Kidney (tissue), 14 donors: ENCODE measurements around the gene UNC93B1. TPM values are rescaled to one million over a fixed set of nuclear protein-coding genes. Genes with fewer than 3 reads are reported as not detected.
"Not testable (repeated sequence)": the region's sequence is repeated elsewhere in the genome, so short reads cannot be mapped to it uniquely, and the experiment has no call there.

ENCODE experiments used
- DNase-seq, 5 donors: peaks; one replicate each; pipeline ENCODE4 v3.0.0-alpha.2; 2013 to 2020
- FAIRE-seq: peaks from 2 replicates; lab custom pipeline; 2012; peaks lifted over from hg19 to GRCh38; lab: Jason Lieb, UNC
- H3K27ac ChIP-seq, 2 donors: one replicate each; pipeline ENCODE4 v1.7.0; 2013; ENCODE audit warnings: low read depth in 2 of 2, low read length in 2 of 2, inconsistent platforms in 1 of 2
- H3K27me3 ChIP-seq: one replicate; pipeline ENCODE4 v1.7.1; 2013; ENCODE audit warnings: low read length, inconsistent platforms; ENCODE audit not compliant: control insufficient read depth, insufficient read depth
- H3K36me3 ChIP-seq, 3 donors: one replicate each; pipeline versions ENCODE4 v1.7.0 to v1.7.1; 2013; ENCODE audit warnings: low read length in 3 of 3, control low read depth in 1 of 3, inconsistent platforms in 1 of 3; ENCODE audit not compliant: insufficient read depth in 3 of 3, control insufficient read depth in 2 of 3
- H3K4me1 ChIP-seq, 3 donors: one replicate each; pipeline versions ENCODE4 v1.7.0 to v1.7.1; 2013; ENCODE audit warnings: low read length in 3 of 3, inconsistent platforms in 1 of 3, low read depth in 1 of 3; ENCODE audit not compliant: control insufficient read depth in 2 of 3, insufficient read depth in 2 of 3
- H3K4me3 ChIP-seq, 3 donors: one replicate each; pipeline versions ENCODE4 v1.7.0 to v1.8.1; 2013; ENCODE audit warnings: low read length in 3 of 3, control low read depth in 1 of 3, inconsistent platforms in 1 of 3
- H3K9ac ChIP-seq, 3 donors: one replicate each; pipeline versions ENCODE4 v1.7.0 to v1.7.1; 2013; ENCODE audit warnings: low read length in 3 of 3, control low read depth in 1 of 3, inconsistent platforms in 1 of 3
- H3K9me3 ChIP-seq, 3 donors: one replicate each; pipeline versions ENCODE4 v1.7.0 to v1.7.1; 2013; ENCODE audit warnings: low read length in 3 of 3, control low read depth in 1 of 3, inconsistent platforms in 1 of 3; ENCODE audit not compliant: control insufficient read depth in 2 of 3, insufficient read depth in 1 of 3
- CTCF ChIP-seq: IDR thresholded peaks from 3 replicates; pipeline ENCODE4 v1.5.1; 2012; ENCODE audit warnings: mild to moderate bottlenecking, moderate library complexity, borderline replicate concordance; ENCODE audit not compliant: insufficient read depth; ENCODE audit errors: extremely low read depth
- intact Hi-C: fragments of 100-400 bp; cut with DNase I; formaldehyde crosslinking; loops from one replicate; pipeline ENCODE4 v1.11.1; 2022
- polyA plus RNA-seq: library from polyadenylated mRNA; stranded (reverse); fragments of 350-450 nt; fragmentation: Illumina TruSeq; extraction: RNeasy Lipid Tissue Mini Kit (QIAGEN cat#74804); gene quantifications from one replicate; pipeline ENCODE4 v1.2.3, GENCODE V29; 2014; ENCODE audit warnings: low read depth, low replicate concordance; ENCODE audit not compliant: insufficient read depth
- total RNA-seq: library from RNA; stranded (reverse); fragmentation: NEBNext Ultra II Directional; extraction: Animal tissue kit (Norgen Biotek cat#: 25700); gene quantifications from one replicate; pipeline ENCODE4 v1.2.1, GENCODE V29; 2021
- donor health status: control.
- donor health status: control.
- donor health status: control.
- donor health status: control.
- donor health status: control.
- donor health status: DM: yes; HTN: yes; CAD: no.
- donor health status: Normal renal cell carcinoma (clear cell type).

The UNC93B1 gene
- total and polyA plus RNA-seq, 2 donors from 2014 or later = 21.3 to 67.9 TPM

GRCh38 chr11:67997475-67997921 is 6.4 kb downstream of the UNC93B1 start:
- FAIRE-seq = no peak
- TF ChIP-seq CTCF = no peak

GRCh38 chr11:67996622-67997474 is 7.0 kb downstream of the UNC93B1 start:
- Histone ChIP-seq H3K27me3 (no peaks in the 10 kb centered on the region), H3K4me3 (no peak overlapping the region), H3K27ac (no peak overlapping the region), H3K4me1 (no peaks in the 10 kb centered on the region), H3K9ac (no peak overlapping the region), H3K36me3 (no peaks in the 10 kb centered on the region), H3K9me3 (no peaks in the 10 kb centered on the region)
- intact Hi-C loops = no loop called here
- DNase-seq = peak in 3 of 5 donors; percentile 52 to 90 (median 86)
- no peak for TF ChIP-seq CTCF
- FAIRE-seq = no peak

More at GRCh38 chr11:67997475-67997921, 6.4 kb downstream of the UNC93B1 start:
- no peaks in the 10 kb centered on the region for H3K36me3 ChIP-seq
- no peak overlapping the region for H3K27ac ChIP-seq
- H3K27me3 ChIP-seq = no peaks in the 10 kb centered on the region
- H3K9ac ChIP-seq = no peak overlapping the region
- peak in 1 of 5 donors; percentile 61 for DNase-seq
- no peak overlapping the region for H3K4me3 ChIP-seq
- no peaks in the 10 kb centered on the region for H3K4me1 ChIP-seq
- H3K9me3 ChIP-seq = no peaks in the 10 kb centered on the region
- intact Hi-C loops = no loop called here

GRCh38 chr11:67996051-67996450 is 7.8 kb downstream of the UNC93B1 start:
- H3K27me3 ChIP-seq = no peaks in the 10 kb centered on the region
- TF ChIP-seq CTCF = no peak
- no peak overlapping the region for H3K4me3 ChIP-seq
- H3K9ac ChIP-seq = no peak overlapping the region
- FAIRE-seq = no peak
- no peaks in the 10 kb centered on the region for H3K9me3 ChIP-seq
- DNase-seq = peak in 1 of 5 donors; percentile 42
- intact Hi-C loops = no loop called here
- H3K27ac ChIP-seq = no peak overlapping the region
- H3K36me3 ChIP-seq = no peaks in the 10 kb centered on the region
- H3K4me1 ChIP-seq = no peaks in the 10 kb centered on the region

- H3K27ac ChIP-seq, H3K27me3 ChIP-seq, H3K4me3 ChIP-seq, H3K36me3 ChIP-seq, intact Hi-C loops, H3K4me1 ChIP-seq, H3K9me3 ChIP-seq, H3K9ac ChIP-seq, FAIRE-seq: not testable (repeated sequence)
- DNase-seq = peak in 1 of 5 donors; percentile 39
Measured at GRCh38 chr11:67995579-67995978, 8.3 kb downstream of the UNC93B1 start.

GRCh38 chr11:67995129-67995528 is 8.8 kb downstream of the UNC93B1 start:
- intact Hi-C loops, H3K4me1 ChIP-seq: not testable (repeated sequence)
- DNase-seq = peak in 1 of 5 donors; percentile 30

GRCh38 chr11:67994387-67994786 is 9.5 kb downstream of the UNC93B1 start:
- H3K9me3 ChIP-seq, H3K4me3 ChIP-seq, H3K36me3 ChIP-seq, FAIRE-seq, intact Hi-C loops, H3K27me3 ChIP-seq, H3K9ac ChIP-seq, DNase-seq, H3K27ac ChIP-seq, H3K4me1 ChIP-seq: not testable (repeated sequence)

More at GRCh38 chr11:67995129-67995528, 8.8 kb downstream of the UNC93B1 start:
- H3K27me3 ChIP-seq, H3K9me3 ChIP-seq, H3K36me3 ChIP-seq, H3K9ac ChIP-seq, H3K4me3 ChIP-seq, FAIRE-seq, H3K27ac ChIP-seq: not testable (repeated sequence)
